DMS53 treated with DMSO at 0.1 percent for 48 hours (cell line): ENCODE data around the gene GTF2H1.
"Not testable (repeated sequence)": the region's sequence is repeated elsewhere in the genome, so short reads cannot be mapped to it uniquely, and the experiment has no call there.

Experiments
- DNase-seq: peaks from one replicate; lab custom pipeline; 2025; ENCODE audit not compliant: unreplicated experiment; lab: John Stamatoyannopoulos, UW

The GTF2H1 gene

GRCh38 chr11:18317551-18317950, 4.8 kb upstream of the GTF2H1 start:
- no peak for DNase-seq

- no peak for DNase-seq
These were observed 2.5 kb upstream of the GTF2H1 start for GRCh38 chr11:18319914-18320313.

GRCh38 chr11:18320617-18321016, 1.8 kb upstream of the GTF2H1 start:
- no peak for DNase-seq

- DNase-seq: no peak
These were observed 794 bp upstream of the GTF2H1 start for GRCh38 chr11:18321578-18321968.

DNA sequence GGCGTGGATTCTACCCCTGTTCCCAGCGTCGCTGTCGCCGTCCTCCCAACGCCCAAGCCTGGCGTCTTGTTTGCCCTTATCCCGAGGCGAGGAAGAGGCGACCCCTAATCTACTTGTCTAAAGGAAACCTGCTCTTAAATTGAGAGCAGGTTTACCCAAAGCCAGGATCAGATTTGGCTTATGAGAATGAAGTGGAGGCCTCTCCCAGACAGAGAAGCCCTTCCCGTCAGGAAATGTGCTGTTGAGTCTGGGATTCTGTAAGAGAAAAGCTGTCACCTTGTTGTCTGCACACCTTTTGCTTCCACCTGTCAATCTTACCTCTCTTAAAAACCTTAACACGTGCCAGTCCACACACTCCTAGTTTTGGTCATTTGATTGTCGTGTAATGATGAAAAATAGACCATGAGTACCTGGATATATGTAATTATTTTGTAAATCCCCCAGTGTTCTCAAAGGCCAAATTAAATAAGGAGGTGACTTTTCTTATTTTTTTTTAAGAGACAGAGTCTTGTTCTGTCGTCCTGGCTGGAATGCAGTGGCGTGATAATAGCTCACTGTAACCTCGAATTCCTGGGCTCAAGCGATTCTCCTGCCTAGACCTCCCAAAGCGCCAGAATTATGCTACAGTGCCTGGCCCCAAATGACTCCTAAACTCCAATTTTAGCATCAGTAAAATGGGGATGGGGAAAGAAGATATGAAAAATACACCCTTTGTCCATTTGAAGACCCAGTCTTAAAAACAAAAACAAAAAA, 627 bp downstream of the GTF2H1 start:
- peak; percentile 5 for DNase-seq

DNA sequence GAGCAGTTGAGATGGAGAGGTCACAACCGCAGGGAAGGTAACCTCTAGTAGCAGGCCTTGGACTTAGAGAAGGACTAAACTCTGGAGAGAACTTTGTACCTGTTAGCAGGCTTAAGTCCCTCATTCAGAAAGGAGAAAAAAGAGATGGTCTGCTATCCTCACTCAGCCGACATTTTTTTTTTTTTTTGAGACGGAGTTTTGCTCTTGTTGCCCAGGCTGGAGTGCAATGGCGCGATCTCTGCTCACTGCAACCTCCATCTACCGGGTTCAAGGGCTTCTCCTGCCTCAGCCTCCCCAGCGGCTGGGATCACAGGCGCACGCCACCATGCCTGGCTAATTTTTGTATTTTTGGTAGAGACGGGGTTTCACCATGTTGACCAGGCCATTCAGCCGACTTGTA, 1.5 kb downstream of the GTF2H1 start:
- not testable (repeated sequence) for DNase-seq

DNA sequence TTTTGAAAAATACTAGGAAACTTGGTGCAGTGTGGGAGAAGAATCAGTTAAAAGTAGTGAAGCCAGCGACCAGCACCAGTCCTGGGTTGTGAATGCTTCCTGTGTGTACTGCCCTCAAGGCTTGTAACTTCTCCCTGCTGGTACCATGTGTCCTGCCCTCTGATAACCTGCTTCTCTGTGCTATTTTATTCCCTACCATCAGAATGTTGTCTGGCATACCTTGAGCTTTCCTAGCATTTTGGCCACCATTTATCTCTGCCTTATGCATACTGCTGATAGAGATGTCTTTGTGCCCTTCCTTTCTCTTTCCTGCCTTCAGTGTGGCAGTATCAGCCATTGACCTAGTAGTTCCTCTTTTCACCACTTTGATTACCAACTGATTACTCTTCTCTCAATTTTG, 2.0 kb downstream of the GTF2H1 start:
- no peak for DNase-seq

- no peak for DNase-seq
These were observed 7.0 kb downstream of the GTF2H1 start for GRCh38 chr11:18329196-18329870.

GRCh38 chr11:18330921-18331320, 8.6 kb downstream of the GTF2H1 start:
- DNase-seq: no peak

DNA sequence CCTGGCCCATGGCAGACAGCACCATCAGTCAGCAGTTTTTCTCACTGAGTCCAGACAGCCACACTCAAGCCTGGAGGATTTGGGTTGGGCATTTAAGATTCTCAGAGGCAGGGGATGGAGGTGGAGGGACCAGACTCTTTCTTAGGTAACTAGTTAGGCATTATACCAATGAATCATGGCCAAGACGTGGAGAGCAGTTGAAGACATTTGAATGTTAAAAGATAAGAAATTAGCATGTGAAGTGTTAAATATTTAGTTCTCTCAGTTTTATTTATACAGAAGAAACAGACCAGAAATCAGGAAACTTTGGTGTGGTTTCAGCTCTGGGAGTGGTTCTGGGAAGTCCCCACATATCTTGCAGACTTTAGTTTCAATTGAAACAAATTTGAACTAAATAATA, 9.9 kb downstream of the GTF2H1 start:
- DNase-seq: no peak

DNA sequence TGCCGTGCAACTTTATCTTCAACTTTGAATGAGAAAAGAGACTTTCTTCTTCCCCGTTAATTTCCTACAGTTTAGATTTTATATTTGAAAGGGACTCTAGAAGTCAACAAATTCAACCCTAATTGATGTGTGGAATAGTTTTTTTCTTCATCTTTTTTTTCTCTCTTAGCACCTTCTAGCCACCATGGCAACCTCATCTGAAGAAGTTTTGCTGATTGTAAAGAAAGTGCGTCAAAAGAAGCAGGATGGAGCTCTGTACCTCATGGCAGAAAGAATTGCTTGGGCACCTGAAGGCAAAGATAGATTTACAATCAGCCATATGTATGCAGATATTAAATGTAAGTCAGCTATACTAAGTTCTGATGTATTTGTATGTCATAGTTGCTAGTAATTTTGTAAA, 10.5 kb downstream of the GTF2H1 start:
- no peak for DNase-seq

- no peak for DNase-seq
These were observed 25.2 kb downstream of the GTF2H1 start for GRCh38 chr11:18347471-18348125.

DNA sequence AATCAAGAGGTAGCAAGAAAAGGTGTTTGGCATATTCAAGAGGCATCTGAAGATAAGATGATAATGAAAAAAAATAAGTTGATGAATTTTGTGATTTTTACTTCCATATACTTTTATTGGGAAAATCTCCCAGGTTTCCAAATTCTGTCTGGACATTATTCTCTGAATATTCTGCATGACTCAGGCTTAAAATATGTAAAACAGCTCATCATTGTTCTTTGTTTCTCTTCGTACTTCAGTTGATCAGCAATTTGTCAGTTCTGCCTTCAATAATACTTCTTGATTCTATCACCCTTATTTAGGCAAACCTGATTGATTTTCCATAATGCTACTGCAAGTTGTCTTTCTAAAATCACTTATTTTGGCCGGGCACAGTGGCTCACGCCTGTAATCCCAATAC, 30.2 kb downstream of the GTF2H1 start:
- no peak for DNase-seq

DNA sequence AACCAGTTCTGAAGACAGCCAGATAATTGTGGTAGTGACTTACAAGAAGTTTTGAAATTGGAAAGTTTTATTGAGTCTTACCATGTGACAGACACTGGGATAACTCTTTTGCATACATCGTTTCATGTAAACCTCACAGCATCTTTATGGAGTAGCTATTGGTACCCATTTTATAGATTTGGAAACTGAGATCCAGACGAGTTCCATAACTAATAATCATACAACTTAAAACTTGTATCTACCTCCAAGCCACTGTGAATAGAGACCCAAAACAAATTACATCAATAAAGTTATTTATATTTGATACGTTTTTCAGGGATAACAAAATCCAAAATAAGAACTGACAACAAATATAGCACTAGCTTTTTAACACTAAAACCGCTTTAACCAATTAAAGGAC, 36.3 kb downstream of the GTF2H1 start:
- DNase-seq: no peak

- no peak for DNase-seq
These were observed 38.8 kb downstream of the GTF2H1 start for GRCh38 chr11:18361154-18361553.

DNA sequence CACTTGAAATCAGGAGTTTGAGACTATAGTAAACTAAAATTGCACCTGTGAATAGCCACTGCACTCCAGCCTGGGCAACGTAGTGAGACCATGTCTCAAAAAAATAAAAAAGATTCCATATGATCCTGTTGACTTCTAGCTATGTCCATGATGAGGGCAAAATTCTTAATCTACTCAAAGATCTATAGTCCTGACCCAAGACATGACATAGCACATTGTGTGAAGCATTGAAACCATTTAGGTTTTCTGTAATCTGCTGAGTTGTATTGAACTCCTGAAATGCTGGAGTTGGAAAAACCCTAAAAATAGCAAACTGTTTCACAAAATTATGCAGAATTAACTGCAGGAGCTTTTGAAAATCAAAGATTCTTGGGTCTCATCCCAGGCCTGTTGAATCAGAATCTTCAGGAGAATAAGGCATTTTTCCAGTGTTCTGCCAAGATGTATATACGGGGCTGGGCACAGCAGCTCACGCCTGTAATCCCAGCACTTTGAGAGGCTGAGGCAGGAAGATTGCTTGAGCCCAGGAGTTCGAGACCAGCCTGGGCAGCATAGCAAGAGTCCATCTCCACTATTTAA, 42.2 kb downstream of the GTF2H1 start:
- DNase-seq: no peak

DNA sequence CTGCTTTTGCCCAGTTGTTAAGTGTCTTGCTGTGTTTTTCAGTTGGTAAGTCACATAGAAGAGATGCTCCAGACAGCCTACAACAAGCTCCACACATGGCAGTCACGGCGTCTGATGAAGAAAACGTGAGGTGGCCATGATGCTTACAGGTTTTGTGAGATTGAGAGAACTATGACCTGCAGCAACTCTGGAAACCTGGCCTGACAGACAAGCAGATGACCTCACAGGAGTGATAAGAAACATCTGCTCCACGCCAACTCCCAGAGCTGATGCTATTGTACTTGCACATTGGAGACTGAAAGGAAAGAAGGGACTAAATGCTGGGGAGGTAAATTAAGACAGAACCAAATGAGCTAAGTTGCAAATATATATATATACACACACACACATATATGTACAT, 43.4 kb downstream of the GTF2H1 start:
- DNase-seq: no peak

- no peak for DNase-seq
These were observed 43.9 kb downstream of the GTF2H1 start for GRCh38 chr11:18366286-18366685.

DNA sequence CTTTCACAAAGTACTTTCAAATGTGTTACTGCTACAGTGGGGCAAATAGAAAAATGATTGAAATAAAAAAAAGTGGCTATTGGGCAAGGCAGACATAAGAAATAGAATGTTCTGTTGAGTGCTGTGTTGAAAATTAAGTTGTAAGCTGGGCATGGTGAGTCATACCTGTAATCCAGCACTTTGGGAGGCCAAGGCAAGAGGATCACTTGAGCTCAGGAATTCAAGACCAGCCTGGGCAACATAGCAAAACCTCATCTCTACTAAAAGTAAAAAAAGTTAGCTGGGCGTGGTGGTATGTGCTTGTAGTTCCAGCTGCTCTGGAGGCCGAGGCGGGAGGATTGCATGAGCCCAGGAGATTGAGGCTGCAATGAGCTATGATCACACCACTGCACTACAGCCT, 45.1 kb downstream of the GTF2H1 start:
- DNase-seq: no peak

GRCh38 chr11:18368221-18368620, 45.9 kb downstream of the GTF2H1 start:
- no peak for DNase-seq

GRCh38 chr11:18369398-18369797, 47.0 kb downstream of the GTF2H1 start:
- DNase-seq: no peak

- no peak for DNase-seq
These were observed 48.9 kb downstream of the GTF2H1 start for GRCh38 chr11:18371279-18371678.
